ENCODE measurements around the gene CHGA.

Gene CHGA

GRCh38 chr14:92967346-92967926 is 44.5 kb downstream of the CHGA start:
- peaks cover 28% of the 10 kb centered on the region for H3K4me1 Mint-ChIP-seq
- H3K4me3 Mint-ChIP-seq = no peak overlapping the region
- H3K27me3 Mint-ChIP-seq = no peaks in the 10 kb centered on the region
- ATAC-seq = no peak
- peak overlapping the region in 1 of 2 donors; percentile 42 for H3K27ac Mint-ChIP-seq
- peaks cover 0 to 5% of the 10 kb centered on the region in 2 donors for H3K9me3 Mint-ChIP-seq
- DNase-seq = no peak

- peaks cover 28% of the 10 kb centered on the region for H3K4me1 Mint-ChIP-seq
- ATAC-seq (no peak), DNase-seq (no peak)
- peaks cover 0 to 5% of the 10 kb centered on the region in 2 donors for H3K9me3 Mint-ChIP-seq
- no peak overlapping the region for H3K27ac Mint-ChIP-seq
- no peaks in the 10 kb centered on the region for H3K27me3 Mint-ChIP-seq
- H3K4me3 Mint-ChIP-seq = no peak overlapping the region
Measured at GRCh38 chr14:92968291-92969020, 45.5 kb downstream of the CHGA start.

DNA sequence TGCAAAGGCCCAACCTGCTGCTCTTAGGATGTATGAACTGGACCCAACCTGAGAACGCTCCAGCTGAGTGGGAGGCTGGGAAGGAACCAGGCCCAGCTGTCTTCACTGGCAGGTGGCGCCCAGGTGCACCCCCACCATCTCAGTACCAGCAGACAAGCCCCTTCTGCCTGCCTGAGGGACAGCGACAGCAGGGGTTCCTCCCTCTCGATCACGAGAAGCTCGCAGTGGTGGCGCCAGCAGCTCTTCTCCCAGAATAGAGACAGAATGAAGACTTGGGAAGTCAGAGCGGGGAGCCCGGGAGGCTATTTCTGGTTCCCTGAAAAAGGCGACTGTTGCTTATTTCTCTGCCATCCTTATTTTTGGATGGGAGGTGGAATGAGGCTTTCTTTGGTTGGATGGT is 46.5 kb downstream of the CHGA start:
- DNase-seq (no peak), ATAC-seq (no peak)
- H3K4me1 Mint-ChIP-seq = peaks cover 28% of the 10 kb centered on the region
- H3K27ac Mint-ChIP-seq = no peak overlapping the region
- H3K27me3 Mint-ChIP-seq = no peaks in the 10 kb centered on the region
- H3K9me3 Mint-ChIP-seq = peaks cover 0 to 5% of the 10 kb centered on the region in 2 donors
- no peak overlapping the region for H3K4me3 Mint-ChIP-seq

DNA sequence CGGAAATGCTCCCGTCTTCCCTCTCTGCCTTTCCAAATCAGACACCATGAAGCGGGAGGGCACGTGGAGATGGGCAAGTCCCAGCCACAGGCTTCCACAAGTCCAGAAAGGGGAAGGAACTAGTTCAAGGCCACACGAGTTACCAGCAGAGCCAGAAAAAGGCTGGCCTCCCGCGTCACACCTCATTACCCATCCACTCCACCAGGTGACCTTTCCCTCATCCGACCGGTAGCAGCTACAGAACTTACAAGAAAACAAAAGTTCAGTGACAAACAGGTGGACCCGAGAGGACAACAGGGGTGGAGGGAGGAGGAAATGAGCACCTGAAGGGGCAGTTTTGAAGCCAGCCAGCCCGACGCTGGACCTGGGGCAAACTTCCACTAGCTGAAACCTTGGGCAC is 46.9 kb downstream of the CHGA start:
- no peak for ATAC-seq
- H3K4me1 Mint-ChIP-seq = peaks cover 26% of the 10 kb centered on the region
- no peak overlapping the region for H3K4me3 Mint-ChIP-seq
- no peak for DNase-seq
- no peak overlapping the region for H3K27ac Mint-ChIP-seq
- peaks cover under 1 to 5% of the 10 kb centered on the region in 2 donors for H3K9me3 Mint-ChIP-seq
- H3K27me3 Mint-ChIP-seq = no peaks in the 10 kb centered on the region

DNA sequence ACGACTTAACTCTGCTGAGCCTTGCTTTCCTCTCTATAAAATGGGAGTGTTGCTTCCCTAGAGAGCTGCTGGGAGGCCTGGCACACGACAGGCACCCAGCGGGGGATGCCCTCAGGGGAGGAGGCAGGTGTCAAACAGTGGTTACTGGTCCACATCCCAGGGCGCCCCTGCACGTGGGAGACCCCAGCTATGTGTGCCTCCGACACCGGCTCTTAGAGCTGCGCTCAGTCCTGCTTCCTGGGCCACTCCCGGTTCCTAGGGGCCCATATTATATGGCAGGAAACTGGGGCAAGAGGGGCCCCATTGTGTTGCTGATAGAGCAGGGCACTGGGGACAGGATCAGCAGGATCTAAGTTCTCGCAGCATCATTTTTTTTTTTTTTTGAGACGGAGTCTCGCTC is 47.3 kb downstream of the CHGA start:
- peaks cover 5% of the 10 kb centered on the region in 2 donors for H3K9me3 Mint-ChIP-seq
- ATAC-seq (no peak), DNase-seq (no peak)
- no peaks in the 10 kb centered on the region for H3K27me3 Mint-ChIP-seq
- peaks cover 22% of the 10 kb centered on the region for H3K4me1 Mint-ChIP-seq
- H3K4me3 Mint-ChIP-seq = no peak overlapping the region
- H3K27ac Mint-ChIP-seq = peak overlapping the region in 1 of 2 donors; percentile 19

- peak overlapping the region in 1 of 2 donors; percentile 65 for H3K27ac Mint-ChIP-seq
- DNase-seq = no peak
- peaks cover 14 to 19% of the 10 kb centered on the region in 2 donors for H3K9me3 Mint-ChIP-seq
- H3K4me3 Mint-ChIP-seq = no peak overlapping the region
- no peak for ATAC-seq
- no peaks in the 10 kb centered on the region for H3K27me3 Mint-ChIP-seq
- peaks cover 19% of the 10 kb centered on the region for H3K4me1 Mint-ChIP-seq
Measured at GRCh38 chr14:92971601-92972180, 48.7 kb downstream of the CHGA start.

GRCh38 chr14:92973261-92973797 is 50.4 kb downstream of the CHGA start:
- no peaks in the 10 kb centered on the region for H3K27me3 Mint-ChIP-seq
- DNase-seq (peak; percentile 27 to 39), ATAC-seq (no peak)
- H3K4me3 Mint-ChIP-seq = no peak overlapping the region
- H3K9me3 Mint-ChIP-seq = peaks cover 24 to 35% of the 10 kb centered on the region in 2 donors
- H3K27ac Mint-ChIP-seq = no peak overlapping the region
- peaks cover 19% of the 10 kb centered on the region for H3K4me1 Mint-ChIP-seq

GRCh38 chr14:92973798-92974372 is 50.9 kb downstream of the CHGA start:
- H3K27ac Mint-ChIP-seq = no peak overlapping the region
- H3K4me3 Mint-ChIP-seq = no peak overlapping the region
- H3K27me3 Mint-ChIP-seq = no peaks in the 10 kb centered on the region
- DNase-seq (no peak), ATAC-seq (peak; percentile 45)
- H3K4me1 Mint-ChIP-seq = peaks cover 16% of the 10 kb centered on the region
- H3K9me3 Mint-ChIP-seq = peaks cover 24 to 40% of the 10 kb centered on the region in 2 donors

- Mint-ChIP-seq H3K27ac (no peak overlapping the region), H3K4me1 (peaks cover 13% of the 10 kb centered on the region), H3K27me3 (no peaks in the 10 kb centered on the region), H3K4me3 (no peak overlapping the region), H3K9me3 (peaks cover 31 to 49% of the 10 kb centered on the region in 2 donors)
- no peak for DNase-seq
- no peak for ATAC-seq
Measured at GRCh38 chr14:92974541-92975345, 51.8 kb downstream of the CHGA start.

GRCh38 chr14:92976268-92976667 is 53.3 kb downstream of the CHGA start:
- Mint-ChIP-seq H3K27me3 (no peaks in the 10 kb centered on the region), H3K4me3 (no peak overlapping the region), H3K4me1 (peaks cover 8% of the 10 kb centered on the region), H3K27ac (peak overlapping the region in 1 of 2 donors; percentile 69), H3K9me3 (peaks cover 36 to 60% of the 10 kb centered on the region in 2 donors)
- ATAC-seq = no peak
- DNase-seq = no peak

- H3K27ac Mint-ChIP-seq = no peak overlapping the region
- no peak for DNase-seq
- H3K27me3 Mint-ChIP-seq = no peaks in the 10 kb centered on the region
- no peak for ATAC-seq
- H3K4me1 Mint-ChIP-seq = peaks cover 6% of the 10 kb centered on the region
- H3K9me3 Mint-ChIP-seq = peaks cover 39 to 66% of the 10 kb centered on the region in 2 donors
- H3K4me3 Mint-ChIP-seq = no peak overlapping the region
Measured at GRCh38 chr14:92978229-92979021, 55.5 kb downstream of the CHGA start.

DNA sequence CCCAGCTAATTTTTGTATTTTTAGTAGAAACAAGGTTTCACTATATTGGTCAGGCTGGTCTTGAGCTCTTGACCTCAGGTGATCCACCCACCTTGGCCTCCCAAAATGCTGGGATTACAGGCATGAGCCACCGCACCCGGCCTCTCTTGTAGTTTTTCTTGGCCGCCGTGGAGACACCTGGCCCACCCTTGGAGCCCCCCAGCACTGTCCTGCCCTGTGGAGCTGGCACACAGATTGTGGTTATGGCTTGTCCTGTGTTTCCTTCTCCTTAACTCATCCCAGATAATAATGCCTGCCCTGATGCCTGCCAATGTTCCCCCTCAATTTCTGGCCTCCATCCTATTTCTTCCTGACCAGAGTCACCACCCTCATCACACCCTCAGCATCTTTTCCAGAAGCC is 57.9 kb downstream of the CHGA start:
- no peak overlapping the region for H3K4me3 Mint-ChIP-seq
- no peaks in the 10 kb centered on the region for H3K27me3 Mint-ChIP-seq
- no peak for DNase-seq
- peaks cover 6% of the 10 kb centered on the region for H3K4me1 Mint-ChIP-seq
- ATAC-seq = no peak
- H3K9me3 Mint-ChIP-seq = peaks cover 39 to 55% of the 10 kb centered on the region in 2 donors
- H3K27ac Mint-ChIP-seq = peak overlapping the region in 1 of 2 donors; percentile 60

GRCh38 chr14:92981726-92982125 is 58.8 kb downstream of the CHGA start:
- H3K9me3 Mint-ChIP-seq = peaks cover 30 to 47% of the 10 kb centered on the region in 2 donors
- H3K4me1 Mint-ChIP-seq = peaks cover 6% of the 10 kb centered on the region
- no peak overlapping the region for H3K4me3 Mint-ChIP-seq
- no peak for ATAC-seq
- no peaks in the 10 kb centered on the region for H3K27me3 Mint-ChIP-seq
- DNase-seq = no peak
- H3K27ac Mint-ChIP-seq = no peak overlapping the region

DNA sequence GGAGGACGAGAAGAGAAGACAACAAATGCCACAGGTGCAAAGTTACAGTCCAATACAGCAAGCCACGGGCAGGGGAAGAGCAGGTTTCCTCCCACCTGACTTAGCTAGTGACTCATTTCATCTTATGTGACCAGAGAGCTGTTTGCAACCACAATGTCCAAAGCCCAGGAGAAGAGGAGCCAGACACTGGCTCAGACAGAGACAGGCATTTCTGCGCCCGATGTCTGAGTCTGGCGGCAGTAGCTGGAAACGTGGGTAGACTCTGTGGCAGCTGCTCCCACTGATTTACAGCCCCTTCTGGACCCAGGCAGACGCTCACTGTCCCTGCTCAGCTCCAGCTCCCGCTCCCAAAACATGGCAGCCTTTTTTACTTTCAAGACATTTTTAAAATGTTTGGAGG is 60.0 kb downstream of the CHGA start:
- Mint-ChIP-seq H3K27me3 (no peaks in the 10 kb centered on the region), H3K9me3 (peaks cover 18 to 34% of the 10 kb centered on the region in 2 donors), H3K4me1 (peaks cover 6% of the 10 kb centered on the region), H3K27ac (no peak overlapping the region), H3K4me3 (no peak overlapping the region)
- DNase-seq (no peak), ATAC-seq (no peak)
